AG08396 (cell line): ENCODE results near the gene EIPR1.

Experiments
- DNase-seq: peaks from one replicate; pipeline ENCODE4 v3.0.0; 2012; ENCODE audit warnings: low spot score, mixed read lengths

Gene EIPR1

GRCh38 chr2:3146772-3147650 lies 230.6 kb downstream of the EIPR1 start:
- no peak for DNase-seq

GRCh38 chr2:3146175-3146574 lies 231.4 kb downstream of the EIPR1 start:
- no peak for DNase-seq

GRCh38 chr2:3145471-3146021 lies 232.1 kb downstream of the EIPR1 start:
- DNase-seq, result no peak

GRCh38 chr2:3144856-3145255 lies 232.8 kb downstream of the EIPR1 start:
- DNase-seq, result no peak

- no peak for DNase-seq
Observed at GRCh38 chr2:3143602-3144001, 234.0 kb downstream of the EIPR1 start.

- DNase-seq, result no peak
Observed at GRCh38 chr2:3142961-3143571, 234.6 kb downstream of the EIPR1 start.

- no peak for DNase-seq
Observed at GRCh38 chr2:3142210-3142609, 235.4 kb downstream of the EIPR1 start.

- no peak for DNase-seq
Observed at GRCh38 chr2:3141696-3142095, 235.9 kb downstream of the EIPR1 start.

GRCh38 chr2:3139906-3140305 lies 237.7 kb downstream of the EIPR1 start:
- no peak for DNase-seq
